ENCODE data around the gene GPR21. TPM values are rescaled to one million over a fixed set of nuclear protein-coding genes. Genes with fewer than 3 reads are reported as not detected.

Gene GPR21
- total and polyA plus RNA-seq, 2 experiments from 2014 or later = 0.90 TPM; not detected in 1

DNA sequence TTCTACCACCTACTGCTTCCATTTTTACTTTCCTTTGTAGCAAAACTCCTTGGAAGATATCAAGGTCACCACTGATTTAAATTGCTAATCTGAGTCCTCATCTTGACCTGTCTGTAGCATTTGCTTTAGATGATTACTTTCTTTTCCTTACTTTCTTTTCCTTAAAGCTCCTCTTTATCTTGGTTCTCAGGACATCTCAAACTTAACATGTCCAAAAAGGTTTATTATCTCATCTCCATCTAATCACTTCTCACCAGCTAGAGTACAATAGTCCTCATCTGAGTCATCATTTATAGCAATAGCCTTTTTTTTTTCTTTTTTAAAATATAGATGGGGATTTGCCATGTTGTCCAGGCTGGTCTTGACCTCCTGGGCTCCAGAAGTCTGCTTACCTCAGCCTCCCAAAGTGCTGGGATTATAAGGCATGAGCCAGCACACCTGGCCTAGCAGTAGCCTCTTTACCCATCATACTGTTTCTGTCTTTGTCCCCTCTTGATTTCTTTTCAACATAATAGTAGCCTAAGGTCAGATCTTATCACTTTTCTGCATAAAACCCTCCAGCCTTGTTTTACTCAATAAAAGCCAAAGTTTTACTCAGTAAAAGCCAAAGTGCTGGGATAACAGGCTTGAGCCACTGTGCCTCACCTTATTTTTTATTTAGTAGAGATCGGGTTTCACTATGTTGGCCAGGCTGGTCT, 32.9 kb upstream of the GPR21 start:
- Mint-ChIP-seq H3K4me3 (no peak overlapping the region), H3K27ac (peak overlapping the region; percentile 54), H3K36me3 (ENCODE audit: low read depth) (peaks cover 43% of the 10 kb centered on the region), H3K4me1 (peaks cover 21% of the 10 kb centered on the region), H3K27me3 (ENCODE audit: insufficient read depth, low read depth, poor library complexity) (peaks cover 4% of the 10 kb centered on the region), H3K9me3 (no peaks in the 10 kb centered on the region)
- TF ChIP-seq ZNF331 (CRISPR knock-in tag; IDR thresholded peaks at IDR 0.05; ENCODE audit: low read depth) = no peak
- TF ChIP-seq, protein P1, sequence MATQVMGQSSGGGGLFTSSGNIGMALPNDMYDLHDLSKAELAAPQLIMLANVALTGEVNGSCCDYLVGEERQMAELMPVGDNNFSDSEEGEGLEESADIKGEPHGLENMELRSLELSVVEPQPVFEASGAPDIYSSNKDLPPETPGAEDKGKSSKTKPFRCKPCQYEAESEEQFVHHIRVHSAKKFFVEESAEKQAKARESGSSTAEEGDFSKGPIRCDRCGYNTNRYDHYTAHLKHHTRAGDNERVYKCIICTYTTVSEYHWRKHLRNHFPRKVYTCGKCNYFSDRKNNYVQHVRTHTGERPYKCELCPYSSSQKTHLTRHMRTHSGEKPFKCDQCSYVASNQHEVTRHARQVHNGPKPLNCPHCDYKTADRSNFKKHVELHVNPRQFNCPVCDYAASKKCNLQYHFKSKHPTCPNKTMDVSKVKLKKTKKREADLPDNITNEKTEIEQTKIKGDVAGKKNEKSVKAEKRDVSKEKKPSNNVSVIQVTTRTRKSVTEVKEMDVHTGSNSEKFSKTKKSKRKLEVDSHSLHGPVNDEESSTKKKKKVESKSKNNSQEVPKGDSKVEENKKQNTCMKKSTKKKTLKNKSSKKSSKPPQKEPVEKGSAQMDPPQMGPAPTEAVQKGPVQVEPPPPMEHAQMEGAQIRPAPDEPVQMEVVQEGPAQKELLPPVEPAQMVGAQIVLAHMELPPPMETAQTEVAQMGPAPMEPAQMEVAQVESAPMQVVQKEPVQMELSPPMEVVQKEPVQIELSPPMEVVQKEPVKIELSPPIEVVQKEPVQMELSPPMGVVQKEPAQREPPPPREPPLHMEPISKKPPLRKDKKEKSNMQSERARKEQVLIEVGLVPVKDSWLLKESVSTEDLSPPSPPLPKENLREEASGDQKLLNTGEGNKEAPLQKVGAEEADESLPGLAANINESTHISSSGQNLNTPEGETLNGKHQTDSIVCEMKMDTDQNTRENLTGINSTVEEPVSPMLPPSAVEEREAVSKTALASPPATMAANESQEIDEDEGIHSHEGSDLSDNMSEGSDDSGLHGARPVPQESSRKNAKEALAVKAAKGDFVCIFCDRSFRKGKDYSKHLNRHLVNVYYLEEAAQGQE (IDR thresholded peaks at IDR 0.05; ENCODE audit: unreplicated experiment) = no peak
- no peak for TF ChIP-seq EZH2 (IDR thresholded peaks at IDR 0.05; ENCODE audit: low read depth, unreplicated experiment)
- no peak for TF ChIP-seq NANOG (IDR thresholded peaks at IDR 0.05; ENCODE audit: borderline replicate concordance)
- TF ChIP-seq JUNB (IDR thresholded peaks at IDR 0.05; ENCODE audit: unreplicated experiment) = no peak
- TF ChIP-seq, protein P2, sequence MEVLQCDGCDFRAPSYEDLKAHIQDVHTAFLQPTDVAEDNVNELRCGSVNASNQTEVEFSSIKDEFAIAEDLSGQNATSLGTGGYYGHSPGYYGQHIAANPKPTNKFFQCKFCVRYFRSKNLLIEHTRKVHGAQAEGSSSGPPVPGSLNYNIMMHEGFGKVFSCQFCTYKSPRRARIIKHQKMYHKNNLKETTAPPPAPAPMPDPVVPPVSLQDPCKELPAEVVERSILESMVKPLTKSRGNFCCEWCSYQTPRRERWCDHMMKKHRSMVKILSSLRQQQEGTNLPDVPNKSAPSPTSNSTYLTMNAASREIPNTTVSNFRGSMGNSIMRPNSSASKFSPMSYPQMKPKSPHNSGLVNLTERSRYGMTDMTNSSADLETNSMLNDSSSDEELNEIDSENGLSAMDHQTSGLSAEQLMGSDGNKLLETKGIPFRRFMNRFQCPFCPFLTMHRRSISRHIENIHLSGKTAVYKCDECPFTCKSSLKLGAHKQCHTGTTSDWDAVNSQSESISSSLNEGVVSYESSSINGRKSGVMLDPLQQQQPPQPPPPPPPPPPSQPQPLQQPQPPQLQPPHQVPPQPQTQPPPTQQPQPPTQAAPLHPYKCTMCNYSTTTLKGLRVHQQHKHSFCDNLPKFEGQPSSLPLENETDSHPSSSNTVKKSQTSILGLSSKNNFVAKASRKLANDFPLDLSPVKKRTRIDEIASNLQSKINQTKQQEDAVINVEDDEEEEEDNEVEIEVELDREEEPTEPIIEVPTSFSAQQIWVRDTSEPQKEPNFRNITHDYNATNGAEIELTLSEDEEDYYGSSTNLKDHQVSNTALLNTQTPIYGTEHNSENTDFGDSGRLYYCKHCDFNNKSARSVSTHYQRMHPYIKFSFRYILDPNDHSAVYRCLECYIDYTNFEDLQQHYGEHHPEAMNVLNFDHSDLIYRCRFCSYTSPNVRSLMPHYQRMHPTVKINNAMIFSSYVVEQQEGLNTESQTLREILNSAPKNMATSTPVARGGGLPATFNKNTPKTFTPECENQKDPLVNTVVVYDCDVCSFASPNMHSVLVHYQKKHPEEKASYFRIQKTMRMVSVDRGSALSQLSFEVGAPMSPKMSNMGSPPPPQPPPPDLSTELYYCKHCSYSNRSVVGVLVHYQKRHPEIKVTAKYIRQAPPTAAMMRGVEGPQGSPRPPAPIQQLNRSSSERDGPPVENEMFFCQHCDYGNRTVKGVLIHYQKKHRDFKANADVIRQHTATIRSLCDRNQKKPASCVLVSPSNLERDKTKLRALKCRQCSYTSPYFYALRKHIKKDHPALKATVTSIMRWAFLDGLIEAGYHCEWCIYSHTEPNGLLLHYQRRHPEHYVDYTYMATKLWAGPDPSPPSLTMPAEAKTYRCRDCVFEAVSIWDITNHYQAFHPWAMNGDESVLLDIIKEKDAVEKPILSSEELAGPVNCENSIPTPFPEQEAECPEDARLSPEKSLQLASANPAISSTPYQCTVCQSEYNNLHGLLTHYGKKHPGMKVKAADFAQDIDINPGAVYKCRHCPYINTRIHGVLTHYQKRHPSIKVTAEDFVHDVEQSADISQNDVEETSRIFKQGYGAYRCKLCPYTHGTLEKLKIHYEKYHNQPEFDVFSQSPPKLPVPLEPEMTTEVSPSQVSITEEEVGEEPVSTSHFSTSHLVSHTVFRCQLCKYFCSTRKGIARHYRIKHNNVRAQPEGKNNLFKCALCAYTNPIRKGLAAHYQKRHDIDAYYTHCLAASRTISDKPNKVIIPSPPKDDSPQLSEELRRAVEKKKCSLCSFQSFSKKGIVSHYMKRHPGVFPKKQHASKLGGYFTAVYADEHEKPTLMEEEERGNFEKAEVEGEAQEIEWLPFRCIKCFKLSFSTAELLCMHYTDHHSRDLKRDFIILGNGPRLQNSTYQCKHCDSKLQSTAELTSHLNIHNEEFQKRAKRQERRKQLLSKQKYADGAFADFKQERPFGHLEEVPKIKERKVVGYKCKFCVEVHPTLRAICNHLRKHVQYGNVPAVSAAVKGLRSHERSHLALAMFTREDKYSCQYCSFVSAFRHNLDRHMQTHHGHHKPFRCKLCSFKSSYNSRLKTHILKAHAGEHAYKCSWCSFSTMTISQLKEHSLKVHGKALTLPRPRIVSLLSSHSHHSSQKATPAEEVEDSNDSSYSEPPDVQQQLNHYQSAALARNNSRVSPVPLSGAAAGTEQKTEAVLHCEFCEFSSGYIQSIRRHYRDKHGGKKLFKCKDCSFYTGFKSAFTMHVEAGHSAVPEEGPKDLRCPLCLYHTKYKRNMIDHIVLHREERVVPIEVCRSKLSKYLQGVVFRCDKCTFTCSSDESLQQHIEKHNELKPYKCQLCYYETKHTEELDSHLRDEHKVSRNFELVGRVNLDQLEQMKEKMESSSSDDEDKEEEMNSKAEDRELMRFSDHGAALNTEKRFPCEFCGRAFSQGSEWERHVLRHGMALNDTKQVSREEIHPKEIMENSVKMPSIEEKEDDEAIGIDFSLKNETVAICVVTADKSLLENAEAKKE (CRISPR knock-in tag; IDR thresholded peaks at IDR 0.05) = no peak
- TF ChIP-seq, protein P3, sequence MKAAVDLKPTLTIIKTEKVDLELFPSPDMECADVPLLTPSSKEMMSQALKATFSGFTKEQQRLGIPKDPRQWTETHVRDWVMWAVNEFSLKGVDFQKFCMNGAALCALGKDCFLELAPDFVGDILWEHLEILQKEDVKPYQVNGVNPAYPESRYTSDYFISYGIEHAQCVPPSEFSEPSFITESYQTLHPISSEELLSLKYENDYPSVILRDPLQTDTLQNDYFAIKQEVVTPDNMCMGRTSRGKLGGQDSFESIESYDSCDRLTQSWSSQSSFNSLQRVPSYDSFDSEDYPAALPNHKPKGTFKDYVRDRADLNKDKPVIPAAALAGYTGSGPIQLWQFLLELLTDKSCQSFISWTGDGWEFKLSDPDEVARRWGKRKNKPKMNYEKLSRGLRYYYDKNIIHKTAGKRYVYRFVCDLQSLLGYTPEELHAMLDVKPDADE (IDR thresholded peaks at IDR 0.05) = no peak
- TF ChIP-seq, protein P4, sequence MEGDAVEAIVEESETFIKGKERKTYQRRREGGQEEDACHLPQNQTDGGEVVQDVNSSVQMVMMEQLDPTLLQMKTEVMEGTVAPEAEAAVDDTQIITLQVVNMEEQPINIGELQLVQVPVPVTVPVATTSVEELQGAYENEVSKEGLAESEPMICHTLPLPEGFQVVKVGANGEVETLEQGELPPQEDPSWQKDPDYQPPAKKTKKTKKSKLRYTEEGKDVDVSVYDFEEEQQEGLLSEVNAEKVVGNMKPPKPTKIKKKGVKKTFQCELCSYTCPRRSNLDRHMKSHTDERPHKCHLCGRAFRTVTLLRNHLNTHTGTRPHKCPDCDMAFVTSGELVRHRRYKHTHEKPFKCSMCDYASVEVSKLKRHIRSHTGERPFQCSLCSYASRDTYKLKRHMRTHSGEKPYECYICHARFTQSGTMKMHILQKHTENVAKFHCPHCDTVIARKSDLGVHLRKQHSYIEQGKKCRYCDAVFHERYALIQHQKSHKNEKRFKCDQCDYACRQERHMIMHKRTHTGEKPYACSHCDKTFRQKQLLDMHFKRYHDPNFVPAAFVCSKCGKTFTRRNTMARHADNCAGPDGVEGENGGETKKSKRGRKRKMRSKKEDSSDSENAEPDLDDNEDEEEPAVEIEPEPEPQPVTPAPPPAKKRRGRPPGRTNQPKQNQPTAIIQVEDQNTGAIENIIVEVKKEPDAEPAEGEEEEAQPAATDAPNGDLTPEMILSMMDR (conservative IDR thresholded peaks at IDR 0.05; ENCODE audit: low read depth in 2 of 2) = no peak
- no peak for TF ChIP-seq ZNF114 (CRISPR knock-in tag; IDR thresholded peaks at IDR 0.05)
- no peak for TF ChIP-seq POLR2AphosphoS5 (IDR thresholded peaks at IDR 0.05; ENCODE audit: low read depth)
- TF ChIP-seq STAT1 (IDR thresholded peaks at IDR 0.05; ENCODE audit: unreplicated experiment) = no peak
- TF ChIP-seq EZH2phosphoT487 (IDR thresholded peaks at IDR 0.05; ENCODE audit: unreplicated experiment) = no peak
- peaks cover 21% of the 10 kb centered on the region for H3K36me3 ChIP-seq (ENCODE audit: insufficient read depth)
- no peak for DNase-seq (ENCODE audit: low spot score)
- H4K20me1 ChIP-seq (replicated peaks; ENCODE audit: insufficient read depth) = 0 out of 2 replicates have a peak, but pooled peaks cover 6% of the 10 kb centered on the region
- 0 out of 2 replicates have a peak overlapping the region, but pooled peaks have one; percentile 23 for H3K4me2 ChIP-seq
- no peaks in the 10 kb centered on the region for H3F3A ChIP-seq (replicated peaks; ENCODE audit: low read depth)
- ATAC-seq = no peak
- peak overlapping the region; percentile 46; the same call in 1 of the 2 replicates for H3K27ac ChIP-seq (ENCODE audit: low read depth)
- no peak overlapping the region for H2AFZ ChIP-seq
- no peaks in the 10 kb centered on the region for H3K27me3 ChIP-seq (ENCODE audit: insufficient read depth)
- H3K4me3 ChIP-seq = no peak overlapping the region
- H3K79me2 ChIP-seq (replicated peaks; ENCODE audit: insufficient read depth) = no peaks in the 10 kb centered on the region
- H3K4me1 ChIP-seq (ENCODE audit: insufficient read depth) = peaks cover 16% of the 10 kb centered on the region
- no peaks in the 10 kb centered on the region for H3K9me2 ChIP-seq (ENCODE audit: insufficient read depth)
